WTC11 (cell line): ENCODE data around the gene GDF2. TPM values are rescaled to one million over a fixed set of nuclear protein-coding genes. Genes with fewer than 3 reads are reported as not detected.

Experiments
- ATAC-seq: fragments of 200-7000 bp; cut with Tn5 transposase; 2 replicates; pipeline ENCODE4 v1.10.0; 2021; ENCODE audit warnings: mild to moderate bottlenecking, moderate library complexity
- CTCF ChIA-PET: fragments of 300-600 bp; sonication (Branson Sonifier 250); formaldehyde crosslinking; loops from one replicate; lab custom pipeline; 2021; ENCODE audit warnings: antibody characterized with exemption; lab: Charles Lee
- POLR2A ChIA-PET: fragments of 350-600 bp; sonication (Branson Sonifier 250); formaldehyde crosslinking; loops from one replicate; lab custom pipeline; 2021; ENCODE audit warnings: antibody characterized with exemption; lab: Charles Lee
- DNase-seq: peaks from one replicate; pipeline ENCODE4 v3.0.0; 2021; ENCODE audit warnings: low spot score
- H3K27ac Mint-ChIP-seq: 2 replicates; pipeline ENCODE4 v1.8.0; 2021; ENCODE audit warnings: mixed read lengths
- H3K27me3 Mint-ChIP-seq: 2 replicates; pipeline ENCODE4 v1.8.0; 2021; ENCODE audit warnings: low read depth, mild to moderate bottlenecking, moderate library complexity, mixed read lengths
- H3K36me3 Mint-ChIP-seq: 2 replicates; pipeline ENCODE4 v1.8.0; 2021; ENCODE audit warnings: mixed read lengths
- H3K4me1 Mint-ChIP-seq: 2 replicates; pipeline ENCODE4 v1.8.0; 2022; ENCODE audit warnings: mixed read lengths
- H3K4me3 Mint-ChIP-seq: 2 replicates; pipeline ENCODE4 v1.8.0; 2021; ENCODE audit warnings: mild to moderate bottlenecking, moderate library complexity, mixed read lengths
- H3K9me3 Mint-ChIP-seq: 2 replicates; pipeline ENCODE4 v1.8.0; 2021; ENCODE audit warnings: mixed read lengths
- ATF6 ChIP-seq: sonication (generic); formaldehyde crosslinking; IDR thresholded peaks from 2 replicates; pipeline ENCODE4 v1.8.1; 2023; ENCODE audit warnings: mild to moderate bottlenecking, missing genetic modification reagents
- CREB1 ChIP-seq: sonication (generic); formaldehyde crosslinking; IDR thresholded peaks from 2 replicates; pipeline ENCODE4 v1.8.0; 2023; ENCODE audit warnings: mild to moderate bottlenecking, missing genetic modification reagents
- CTCF ChIP-seq: fragments of 200-600 bp; IDR thresholded peaks from 2 replicates; pipeline ENCODE4 v1.8.0; 2022; ENCODE audit warnings: antibody characterized with exemption
- EMX1 ChIP-seq: fragments of 250-450 bp; sonication (Bioruptor Pico); IDR thresholded peaks from 2 replicates; pipeline ENCODE4 v1.8.0; 2021; ENCODE audit warnings: mild to moderate bottlenecking
- FOXP1 ChIP-seq: sonication (generic); formaldehyde crosslinking; IDR thresholded peaks from 2 replicates; pipeline ENCODE4 v1.8.0; 2022; ENCODE audit warnings: missing genetic modification reagents, mild to moderate bottlenecking, moderate library complexity, borderline replicate concordance
- FOXP4 ChIP-seq: sonication (generic); formaldehyde crosslinking; IDR thresholded peaks from 2 replicates; pipeline ENCODE4 v1.8.0; 2022; ENCODE audit warnings: mild to moderate bottlenecking, missing genetic modification reagents
- GTF2I ChIP-seq: fragments of 250-450 bp; sonication (Bioruptor Pico); conservative IDR thresholded peaks from 2 replicates; pipeline ENCODE4 v1.4.0; 2021; ENCODE audit warnings: mild to moderate bottlenecking
- HMGXB4 ChIP-seq: sonication (generic); formaldehyde crosslinking; IDR thresholded peaks from 2 replicates; pipeline ENCODE4 v1.8.1; 2023; ENCODE audit warnings: mild to moderate bottlenecking, moderate library complexity, missing genetic modification reagents
- MXD4 ChIP-seq: fragments of 250-450 bp; sonication (Bioruptor Pico); IDR thresholded peaks from 2 replicates; pipeline ENCODE4 v1.8.0; 2021; ENCODE audit warnings: mild to moderate bottlenecking, moderate library complexity, borderline replicate concordance
- NFATC4 ChIP-seq: fragments of 250-450 bp; sonication (Bioruptor Pico); IDR thresholded peaks from 2 replicates; pipeline ENCODE4 v1.9.0; 2021; ENCODE audit warnings: mild to moderate bottlenecking
- NFYB ChIP-seq: sonication (generic); formaldehyde crosslinking; conservative IDR thresholded peaks from 2 replicates; pipeline ENCODE4 v1.8.0; 2022; ENCODE audit warnings: low read depth, missing genetic modification reagents
- NR2C2 ChIP-seq: sonication (generic); formaldehyde crosslinking; IDR thresholded peaks from 2 replicates; pipeline ENCODE4 v1.8.0; 2022; ENCODE audit warnings: mild to moderate bottlenecking, missing genetic modification reagents
- PRRX2 ChIP-seq: fragments of 250-450 bp; sonication (Bioruptor Pico); IDR thresholded peaks from 2 replicates; pipeline ENCODE4 v1.8.0; 2021; ENCODE audit warnings: mild to moderate bottlenecking
- RORB ChIP-seq: fragments of 250-450 bp; sonication (Bioruptor Pico); IDR thresholded peaks from 2 replicates; pipeline ENCODE4 v1.9.0; 2021; ENCODE audit warnings: mild to moderate bottlenecking
- SMAD3 ChIP-seq: sonication (generic); formaldehyde crosslinking; IDR thresholded peaks from 2 replicates; pipeline ENCODE4 v1.8.0; 2022; ENCODE audit warnings: missing genetic modification reagents, mild to moderate bottlenecking, borderline replicate concordance
- TP53 ChIP-seq: sonication (generic); formaldehyde crosslinking; IDR thresholded peaks from 2 replicates; pipeline ENCODE4 v1.8.1; 2023; ENCODE audit warnings: mild to moderate bottlenecking, missing genetic modification reagents
- USF1 ChIP-seq: sonication (generic); formaldehyde crosslinking; IDR thresholded peaks from 2 replicates; pipeline ENCODE4 v1.8.0; 2022; ENCODE audit warnings: mild to moderate bottlenecking, missing genetic modification reagents
- USF2 ChIP-seq: sonication (generic); formaldehyde crosslinking; IDR thresholded peaks from 2 replicates; pipeline ENCODE4 v1.8.1; 2023; ENCODE audit warnings: mild to moderate bottlenecking, missing genetic modification reagents, moderate library complexity
- ZNF281 ChIP-seq: sonication (generic); formaldehyde crosslinking; IDR thresholded peaks from 2 replicates; pipeline ENCODE4 v1.8.0; 2023; ENCODE audit warnings: mild to moderate bottlenecking, missing genetic modification reagents
- ZNF317 ChIP-seq: sonication (generic); formaldehyde crosslinking; IDR thresholded peaks from 2 replicates; pipeline ENCODE4 v1.8.1; 2023; ENCODE audit warnings: low read depth, mild to moderate bottlenecking, moderate library complexity, missing genetic modification reagents, borderline replicate concordance
- ZNF512 ChIP-seq: sonication (generic); formaldehyde crosslinking; IDR thresholded peaks from 2 replicates; pipeline ENCODE4 v1.8.1; 2022; ENCODE audit warnings: missing genetic modification reagents, borderline replicate concordance
- total RNA-seq: library from RNA; stranded (reverse); gene quantifications from 3 replicates; pipeline ENCODE4 v1.2.3, GENCODE V29; 2021

Gene GDF2
- total RNA-seq, 1 experiment from 2014 or later: not detected

GRCh38 chr10:47291682-47292081 is 30.6 kb upstream of the GDF2 start (continued):
- no peak for TF ChIP-seq PRRX2 (CRISPR knock-in tag)
- TF ChIP-seq, all 79 proteins: peak for 0

GRCh38 chr10:47294057-47294456 is 28.2 kb upstream of the GDF2 start:
- H3K36me3 Mint-ChIP-seq: no peaks in the 10 kb centered on the region
- no peak overlapping the region for H3K27ac Mint-ChIP-seq
- ATAC-seq (no peak), DNase-seq (no peak)
- ChIA-PET CTCF (no interaction called here), POLR2A (no interaction called here)
- no peak for TF ChIP-seq NR2C2 (CRISPR knock-in tag)
- TF ChIP-seq USF1 (CRISPR knock-in tag): no peak
- TF ChIP-seq GTF2I (CRISPR knock-in tag): no peak
- TF ChIP-seq ATF6 (CRISPR knock-in tag): no peak
- no peak for TF ChIP-seq NFYB (CRISPR knock-in tag)
- TF ChIP-seq USF2 (CRISPR knock-in tag): no peak
- no peak for TF ChIP-seq ZNF512 (CRISPR knock-in tag)
- TF ChIP-seq FOXP1 (CRISPR knock-in tag): no peak
- TF ChIP-seq SMAD3 (CRISPR knock-in tag): no peak
- TF ChIP-seq HMGXB4: no peak
- TF ChIP-seq CREB1 (CRISPR knock-in tag): no peak
- no peak for TF ChIP-seq FOXP4 (CRISPR knock-in tag)
- no peak for TF ChIP-seq EMX1 (CRISPR knock-in tag)
- TF ChIP-seq CTCF: no peak
- TF ChIP-seq NFATC4: no peak
- TF ChIP-seq ZNF281 (CRISPR knock-in tag): no peak
- no peak for TF ChIP-seq TP53 (CRISPR knock-in tag)
- TF ChIP-seq RORB: no peak
- TF ChIP-seq ZNF317 (CRISPR knock-in tag): no peak
- TF ChIP-seq MXD4 (CRISPR knock-in tag): no peak
- TF ChIP-seq, all 79 proteins: peak for 0
- Mint-ChIP-seq H3K4me3 (no peak overlapping the region), H3K9me3 (no peaks in the 10 kb centered on the region), H3K27me3 (peaks cover 9% of the 10 kb centered on the region), H3K4me1 (peaks cover 9% of the 10 kb centered on the region)
